ENCODE results near the gene ERCC4.

The ERCC4 gene

DNA sequence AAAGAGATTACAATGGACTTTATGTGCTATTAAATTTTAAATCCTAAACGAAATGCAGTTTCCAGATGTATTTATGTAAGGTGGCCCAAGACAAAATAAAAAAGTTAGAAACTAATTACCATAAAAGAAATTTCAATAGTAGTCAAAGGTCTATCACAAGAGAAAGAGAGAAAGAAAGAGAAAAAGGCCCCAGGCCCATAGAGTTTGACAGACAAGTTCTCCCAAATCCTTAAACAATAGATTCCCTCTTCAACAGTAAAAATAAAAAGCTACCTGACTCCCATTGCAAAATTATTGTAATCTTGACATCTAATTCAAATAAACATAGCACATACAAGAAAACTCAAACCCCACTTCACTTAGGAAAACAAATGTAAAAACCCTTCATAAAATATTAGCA lies 8.6 kb upstream of the ERCC4 start:
- no peak for DNase-seq (ENCODE audit: low read depth)

DNA sequence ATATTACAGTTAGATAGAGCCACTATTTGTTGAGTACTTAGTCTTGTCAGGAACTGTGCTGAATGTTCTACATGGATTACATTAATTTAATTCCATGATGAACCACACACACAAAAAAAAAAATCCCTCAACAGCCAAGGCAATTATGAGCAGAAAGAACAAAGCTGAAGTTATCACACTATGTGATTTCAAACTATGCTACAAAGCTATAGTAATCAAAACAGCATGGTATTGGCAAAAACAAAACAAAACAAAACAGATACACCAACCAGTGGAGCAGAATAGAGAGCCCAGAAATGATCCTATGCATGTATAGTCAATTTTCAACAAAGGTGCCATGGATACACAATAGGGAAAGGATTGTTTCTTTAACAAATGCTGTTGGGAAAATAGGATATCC lies 8.1 kb upstream of the ERCC4 start:
- DNase-seq (ENCODE audit: low read depth), result no peak

DNA sequence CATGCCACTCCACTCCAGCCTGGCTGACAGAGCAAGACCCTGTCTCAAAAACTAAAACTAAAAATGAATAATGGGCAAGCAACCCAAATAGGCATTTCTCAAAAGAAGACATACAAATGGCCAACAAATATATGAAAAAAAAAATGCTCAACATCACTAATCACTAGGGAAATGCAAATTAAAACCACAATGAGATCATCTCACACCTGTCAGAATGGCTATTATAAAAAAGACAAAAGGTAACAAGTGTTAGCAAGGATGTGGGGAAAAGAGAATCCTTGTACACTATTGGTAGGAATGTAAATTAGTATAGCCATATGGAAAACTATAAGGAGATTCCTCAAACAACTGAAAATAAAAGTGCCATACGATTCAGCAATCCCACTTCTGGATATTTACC lies 7.1 kb upstream of the ERCC4 start:
- DNase-seq (ENCODE audit: low read depth), result no peak

DNA sequence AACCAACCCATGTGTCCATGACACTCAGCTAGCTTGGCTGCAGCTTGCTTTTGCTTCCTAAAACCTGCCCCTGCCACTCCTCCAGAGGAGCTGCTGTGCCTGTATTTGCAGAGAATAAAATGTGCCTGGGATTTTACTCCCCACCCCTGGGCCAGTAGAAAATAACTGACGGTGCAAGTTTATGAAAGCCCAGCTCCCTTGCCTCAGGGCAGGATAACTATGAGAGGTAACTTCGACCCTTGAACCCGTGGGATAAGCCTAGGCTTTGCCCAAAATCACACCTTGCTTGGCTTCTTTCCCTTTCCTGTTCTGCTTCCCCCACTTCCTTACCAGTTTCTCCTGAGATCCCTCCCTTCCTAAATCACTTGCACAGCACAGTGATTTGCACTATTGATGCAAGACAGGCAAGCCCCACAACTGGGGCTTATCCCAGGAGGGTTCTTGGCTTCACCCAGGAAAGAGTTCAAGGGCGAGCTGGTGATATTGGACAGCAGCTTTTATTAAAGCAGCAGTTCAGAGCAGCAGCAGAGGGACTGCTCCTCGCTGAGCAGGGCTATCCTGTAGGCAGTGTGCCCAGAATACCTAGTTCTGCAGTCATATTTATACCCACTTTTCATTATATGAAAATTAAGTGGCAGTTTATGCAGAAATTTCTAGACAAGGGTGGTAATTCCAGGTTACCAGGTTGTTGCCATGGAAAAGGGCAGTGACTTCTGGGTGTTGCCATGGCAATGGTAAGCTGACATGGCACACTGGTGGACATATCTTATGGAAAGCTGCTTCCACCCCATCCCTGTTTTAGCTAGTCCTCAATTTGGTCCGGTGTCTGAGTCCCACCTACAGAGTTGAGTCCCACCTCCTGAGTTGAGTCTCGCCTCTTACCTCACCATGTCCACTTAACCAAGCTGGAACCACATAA lies 6.3 kb upstream of the ERCC4 start:
- DNase-seq (ENCODE audit: low read depth), result no peak

GRCh38 chr16:13915033-13915635 lies 4.8 kb upstream of the ERCC4 start:
- no peak for DNase-seq (ENCODE audit: low read depth)

DNA sequence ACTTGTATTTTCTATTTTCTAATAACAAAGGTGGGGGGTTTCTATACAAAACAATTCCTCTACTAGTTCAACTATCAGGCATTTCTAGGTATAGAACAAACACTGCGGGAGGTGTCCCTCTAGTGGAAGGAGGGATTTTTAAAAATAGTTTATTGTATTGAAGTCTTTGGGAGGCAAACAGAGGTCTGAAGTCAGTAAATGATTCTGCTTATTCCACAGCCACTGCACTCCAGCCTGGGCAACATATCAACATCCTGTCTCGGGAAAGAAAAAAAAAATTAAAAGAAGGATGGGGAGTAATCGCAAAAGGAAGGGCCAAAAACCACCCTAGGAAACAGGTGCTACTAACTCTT lies 648 bp upstream of the ERCC4 start:
- peak; percentile 54 for DNase-seq (ENCODE audit: low read depth)

DNA sequence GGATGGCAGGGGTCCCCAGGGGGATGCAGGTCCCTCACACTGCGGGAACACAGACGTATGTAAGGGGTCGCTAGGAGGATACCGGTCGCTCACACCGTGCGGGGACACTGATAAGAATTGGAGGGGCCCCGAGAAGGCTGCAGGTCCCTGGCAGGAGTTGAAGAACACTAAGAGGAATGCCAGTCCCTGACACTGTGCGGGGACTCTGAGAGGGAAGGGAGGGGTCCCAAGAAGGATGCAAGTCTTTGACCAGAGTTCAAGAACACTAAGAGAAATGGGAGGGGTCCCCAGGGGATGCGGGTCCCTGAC lies 510 bp downstream of the ERCC4 start:
- no peak for DNase-seq (ENCODE audit: low read depth)

DNA sequence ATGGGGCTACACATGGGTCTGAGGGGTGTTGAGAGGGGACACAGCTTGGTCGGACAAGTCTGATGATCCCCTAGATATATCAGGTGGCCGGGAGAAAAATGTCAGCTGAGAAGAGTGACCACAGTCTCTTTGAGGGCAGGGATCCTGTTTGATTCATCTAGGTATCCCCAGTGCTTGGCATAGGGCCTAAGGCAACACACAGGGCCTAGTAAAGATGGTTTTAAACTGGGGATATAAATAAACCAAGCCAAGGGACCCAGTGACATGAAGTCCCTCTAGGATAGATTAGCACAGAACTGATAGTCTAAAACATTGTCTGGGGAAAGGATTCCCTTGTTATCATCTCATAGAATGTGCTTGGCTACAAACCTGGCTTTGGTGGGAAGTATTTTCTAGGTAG lies 1.4 kb downstream of the ERCC4 start:
- DNase-seq (ENCODE audit: low read depth), result peak; percentile 13

GRCh38 chr16:13923703-13924298 lies 3.8 kb downstream of the ERCC4 start:
- DNase-seq (ENCODE audit: low read depth), result peak; percentile 65

DNA sequence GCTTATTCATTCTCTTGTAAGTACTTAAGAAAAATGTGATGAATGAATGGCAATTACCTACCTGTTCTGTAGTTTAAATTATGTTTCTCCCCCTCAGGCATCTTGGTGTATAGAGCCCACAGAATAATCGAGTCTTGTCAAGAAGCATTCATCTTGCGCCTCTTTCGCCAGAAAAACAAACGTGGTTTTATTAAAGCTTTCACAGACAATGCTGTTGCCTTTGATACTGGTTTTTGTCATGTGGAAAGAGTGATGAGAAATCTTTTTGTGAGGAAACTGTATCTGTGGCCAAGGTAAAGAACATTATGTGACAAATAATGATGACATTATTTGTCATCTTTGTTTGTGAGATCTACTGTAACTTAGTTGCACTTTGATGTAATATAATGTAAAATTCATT lies 6.5 kb downstream of the ERCC4 start:
- no peak for DNase-seq (ENCODE audit: low read depth)

DNA sequence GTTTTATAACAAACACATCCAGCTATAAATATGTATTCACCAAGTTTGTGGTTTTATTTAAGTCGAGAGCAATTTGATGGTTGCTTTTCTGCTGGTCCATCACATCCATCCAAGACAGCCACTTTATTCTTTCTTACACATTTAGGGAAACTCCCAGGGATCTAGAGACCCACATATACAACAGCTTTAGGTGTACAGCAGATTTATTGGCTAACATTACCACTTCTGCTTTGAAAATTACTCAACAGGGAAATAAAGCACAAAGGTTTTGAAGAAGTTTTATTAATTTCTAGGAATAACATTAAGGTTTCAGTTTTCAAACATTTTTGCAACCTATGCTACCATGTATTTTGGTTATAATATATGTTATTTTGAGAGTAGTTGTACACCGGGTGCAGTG lies 6.9 kb downstream of the ERCC4 start:
- no peak for DNase-seq (ENCODE audit: low read depth)

GRCh38 chr16:13928646-13929045 lies 8.7 kb downstream of the ERCC4 start:
- DNase-seq (ENCODE audit: low read depth), result no peak

- no peak for DNase-seq (ENCODE audit: low read depth)
These were observed 11.9 kb downstream of the ERCC4 start for GRCh38 chr16:13931845-13932244.

GRCh38 chr16:13935408-13935807 lies 15.5 kb downstream of the ERCC4 start:
- DNase-seq (ENCODE audit: low read depth), result no peak

GRCh38 chr16:13936155-13936554 lies 16.2 kb downstream of the ERCC4 start:
- no peak for DNase-seq (ENCODE audit: low read depth)

DNA sequence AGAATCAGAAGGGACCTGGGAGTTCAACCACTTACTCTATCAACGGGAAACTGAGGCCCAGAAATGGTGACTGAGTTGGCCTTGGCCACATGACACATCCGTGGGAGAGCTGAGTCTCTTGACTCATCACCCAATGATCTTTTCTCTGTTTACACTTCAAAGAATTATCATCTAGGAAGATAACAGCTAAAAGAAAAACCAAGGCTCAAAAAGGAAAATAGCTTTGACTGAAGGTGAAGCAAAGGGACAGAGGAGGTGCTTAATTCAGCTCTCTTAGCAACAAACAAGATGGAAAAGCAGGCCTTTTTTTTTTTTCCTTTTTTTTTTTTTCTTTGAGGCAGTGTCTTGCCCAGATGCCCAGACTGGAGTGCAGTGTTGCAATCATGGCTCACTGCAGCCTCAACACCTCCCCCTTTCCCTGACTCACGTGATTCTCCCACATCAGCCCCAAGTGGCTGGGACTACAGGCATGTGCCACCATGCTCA lies 16.7 kb downstream of the ERCC4 start:
- peak; percentile 78 for DNase-seq (ENCODE audit: low read depth)

GRCh38 chr16:13937411-13937810 lies 17.5 kb downstream of the ERCC4 start:
- no peak for DNase-seq (ENCODE audit: low read depth)

DNA sequence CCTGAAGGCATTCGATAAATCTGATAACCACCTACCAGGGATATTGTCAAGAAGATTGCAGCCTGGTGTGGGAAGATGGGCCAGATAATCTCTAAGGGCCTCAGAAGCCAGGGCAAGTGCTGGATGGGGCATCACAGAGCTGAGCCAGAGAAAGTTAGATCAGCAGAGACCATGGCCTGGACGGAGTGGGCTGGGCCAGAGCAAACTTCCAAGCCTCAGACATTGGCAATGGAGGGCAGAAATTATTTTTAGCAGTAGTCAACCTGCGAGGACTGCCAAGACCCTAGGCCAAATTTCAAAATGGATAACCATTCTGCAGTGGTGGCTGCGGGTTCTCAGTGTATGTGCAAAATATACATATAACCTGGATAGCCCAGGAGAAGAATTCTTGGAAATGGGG lies 18.5 kb downstream of the ERCC4 start:
- no peak for DNase-seq (ENCODE audit: low read depth)

GRCh38 chr16:13939821-13940220 lies 19.9 kb downstream of the ERCC4 start:
- DNase-seq (ENCODE audit: low read depth), result no peak

DNA sequence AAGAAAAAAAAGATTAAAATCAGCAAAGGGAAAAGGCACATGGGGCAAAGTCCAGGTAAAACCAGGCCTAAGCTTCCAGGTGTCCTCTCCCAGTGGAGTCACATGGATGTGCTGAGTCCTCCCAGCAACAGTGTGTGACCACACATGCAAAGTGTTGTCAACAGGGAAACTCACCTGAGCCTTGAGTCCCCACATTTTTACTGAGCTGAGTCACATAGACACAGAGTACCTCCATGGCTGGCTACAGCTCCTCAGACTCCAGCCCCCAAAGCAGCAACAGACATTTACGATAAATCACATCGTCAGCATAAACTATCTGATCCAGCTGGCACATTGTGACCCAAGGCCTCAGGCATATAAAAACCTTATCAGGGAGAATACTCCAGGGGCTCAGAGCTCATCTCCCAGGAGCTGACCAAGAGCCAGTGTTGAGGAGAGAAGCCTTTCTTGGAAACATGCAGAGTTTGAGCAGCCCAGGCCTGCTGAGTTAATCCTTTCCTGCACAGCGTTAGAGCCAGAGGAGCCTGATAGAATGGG lies 20.5 kb downstream of the ERCC4 start:
- no peak for DNase-seq (ENCODE audit: low read depth)

DNA sequence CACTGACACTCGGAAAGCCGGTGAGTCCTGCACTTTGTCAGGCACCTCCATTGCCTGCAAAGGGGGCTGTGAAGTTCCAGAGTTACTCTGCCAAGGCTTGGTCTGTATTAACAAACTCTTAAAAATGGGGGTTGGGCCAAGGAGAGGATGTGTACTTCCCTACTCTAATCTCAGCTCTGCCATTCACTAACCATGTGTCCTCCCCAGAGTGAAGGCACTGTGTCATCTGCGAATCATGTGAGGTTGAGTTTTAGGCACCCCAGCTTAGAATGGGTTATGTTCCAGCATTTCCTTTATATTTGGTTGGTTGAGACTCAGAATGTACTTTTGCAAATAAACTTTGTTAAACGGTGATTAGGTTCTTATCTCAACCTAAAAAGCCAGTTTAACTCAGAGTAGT lies 24.9 kb downstream of the ERCC4 start:
- no peak for DNase-seq (ENCODE audit: low read depth)

DNA sequence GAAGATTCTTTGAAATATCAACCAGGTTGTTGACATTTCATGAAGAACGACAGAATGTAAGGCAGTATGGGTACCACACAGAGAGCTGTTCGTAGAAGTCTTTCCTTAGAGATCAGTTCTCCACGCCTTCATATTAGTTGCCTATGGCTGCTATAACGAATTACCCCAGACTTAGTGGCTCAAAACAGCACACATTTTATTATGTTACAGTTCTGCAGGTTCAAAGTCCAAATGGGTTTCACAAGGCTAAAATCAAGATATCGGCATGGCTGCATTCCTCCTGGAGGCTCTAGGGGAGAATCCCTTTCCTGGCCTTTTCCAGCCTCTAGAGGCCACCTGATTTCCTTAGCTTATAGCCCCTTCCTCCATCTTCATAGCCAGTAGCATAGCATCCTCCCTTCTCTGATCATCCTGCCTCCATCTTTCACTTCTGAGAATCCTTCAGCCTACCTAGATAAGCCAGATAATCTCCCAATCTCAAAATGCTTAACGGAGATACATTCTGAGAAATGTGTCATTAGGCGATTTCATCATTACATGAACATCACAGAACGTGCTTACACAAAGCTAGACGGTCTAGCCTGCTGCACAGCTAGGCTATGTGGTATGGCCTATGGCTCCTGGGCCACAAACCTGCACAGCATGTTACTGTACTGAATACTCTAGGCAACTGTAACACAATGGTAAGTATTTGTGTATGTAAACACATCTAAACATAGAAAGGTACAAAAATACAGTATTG lies 26.0 kb downstream of the ERCC4 start:
- DNase-seq (ENCODE audit: low read depth), result no peak

Data from EH (cell line).